NCI-H146 treated with DMSO at 0.1 percent for 48 hours (cell line): ENCODE data around the gene MAPK14.

ENCODE experiments used
- DNase-seq: peaks from one replicate; lab custom pipeline; 2025; ENCODE audit not compliant: unreplicated experiment; lab: John Stamatoyannopoulos, UW

Gene MAPK14

DNA sequence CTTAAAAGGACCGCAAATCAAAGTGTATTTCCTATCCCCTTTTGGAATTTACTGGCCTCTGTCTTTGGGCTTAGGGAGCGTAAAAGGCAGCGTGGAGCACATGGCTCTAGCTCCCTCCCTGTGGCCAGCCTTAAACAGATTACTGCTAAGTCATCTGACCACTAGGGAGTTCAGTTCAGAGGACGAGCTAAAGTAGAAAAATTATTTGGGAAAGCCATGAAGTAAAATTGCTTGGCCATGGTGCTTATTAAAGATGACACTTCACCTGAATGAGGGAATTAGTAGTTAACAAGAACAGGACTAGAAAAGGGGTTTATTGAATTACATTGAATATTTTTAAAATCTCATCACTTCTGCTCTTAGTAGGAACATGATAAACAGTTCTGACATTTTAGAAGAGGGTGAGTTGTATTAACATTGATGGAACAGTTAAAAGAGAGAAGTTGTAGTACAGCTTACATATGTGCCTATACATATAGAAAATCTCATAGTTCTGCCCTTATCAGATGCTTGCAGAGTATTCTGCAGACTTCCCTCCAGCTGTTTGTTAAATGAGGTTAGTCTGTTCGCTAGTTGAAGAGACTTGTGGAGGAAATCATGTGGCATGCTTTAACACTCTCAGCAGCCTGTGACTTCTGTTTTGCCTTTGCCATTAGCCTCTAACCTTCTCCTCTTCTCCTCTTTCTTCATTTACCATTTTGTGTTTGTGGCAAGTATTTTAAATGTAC, 71.5 kb downstream of the MAPK14 start:
- no peak for DNase-seq

DNA sequence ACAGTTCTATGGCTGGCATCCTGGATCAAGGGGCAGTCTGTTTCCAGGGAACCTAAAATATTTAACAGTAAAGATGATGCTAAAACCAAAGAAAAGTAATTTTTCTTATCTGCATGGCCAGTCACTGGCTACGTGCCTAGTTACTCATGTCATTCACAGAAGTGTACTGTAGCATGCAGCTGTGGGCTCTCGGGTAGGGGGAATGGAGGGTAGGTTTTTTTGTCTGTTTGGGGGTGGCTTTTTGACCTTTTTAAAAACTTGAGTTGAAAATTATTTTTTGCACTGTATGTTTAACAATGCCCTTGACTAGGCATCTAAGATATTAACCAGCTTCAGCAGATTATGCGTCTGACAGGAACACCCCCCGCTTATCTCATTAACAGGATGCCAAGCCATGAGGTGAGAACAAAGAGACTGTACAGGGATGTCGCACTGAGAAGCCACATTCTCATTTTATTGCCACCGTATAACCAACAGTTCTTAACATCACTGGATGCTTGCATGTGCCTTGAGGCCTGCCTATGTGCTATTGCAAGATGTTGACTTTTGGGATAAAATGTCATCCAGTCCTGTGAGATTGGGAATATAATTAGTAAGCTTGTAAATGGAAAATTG, 72.4 kb downstream of the MAPK14 start:
- DNase-seq: no peak

DNA sequence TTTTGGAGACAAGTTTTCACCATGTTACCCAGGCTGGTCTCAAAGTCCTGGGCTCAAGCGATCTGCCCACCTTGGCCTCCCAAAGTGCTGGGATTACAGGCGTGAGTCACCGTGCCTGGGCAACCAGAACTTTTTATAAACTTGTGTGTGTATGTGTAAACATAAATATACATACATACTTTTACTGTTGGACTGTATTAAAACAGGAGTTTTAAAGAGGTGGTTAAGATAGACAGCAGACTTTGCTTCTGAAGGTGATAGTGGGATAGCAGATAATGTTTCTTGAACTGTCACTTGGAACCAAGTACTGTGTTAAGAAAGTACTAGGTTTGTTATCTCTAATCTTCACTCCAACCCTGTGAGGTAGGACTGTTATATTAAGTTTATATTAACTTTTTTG, 74.1 kb downstream of the MAPK14 start:
- no peak for DNase-seq

DNA sequence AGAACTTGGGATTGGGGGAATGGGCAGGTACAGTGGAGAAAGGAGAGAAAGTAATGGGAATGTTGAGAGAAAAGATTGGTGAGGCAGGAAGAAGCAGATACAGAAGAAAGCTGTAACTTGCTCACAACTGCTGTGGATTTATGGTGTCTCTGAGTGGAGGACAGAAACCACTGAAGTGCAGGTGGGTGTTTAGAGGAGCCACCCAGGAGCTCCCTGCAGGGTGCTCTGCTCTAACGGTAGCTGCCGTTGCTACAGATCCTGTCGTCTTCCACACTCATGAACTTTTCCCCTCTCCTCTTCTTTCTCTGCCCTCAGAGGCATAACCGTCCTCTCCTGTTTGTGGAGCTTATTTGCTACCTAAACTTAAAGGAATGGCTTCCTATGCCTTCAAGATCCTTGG, 75.2 kb downstream of the MAPK14 start:
- DNase-seq: no peak

DNA sequence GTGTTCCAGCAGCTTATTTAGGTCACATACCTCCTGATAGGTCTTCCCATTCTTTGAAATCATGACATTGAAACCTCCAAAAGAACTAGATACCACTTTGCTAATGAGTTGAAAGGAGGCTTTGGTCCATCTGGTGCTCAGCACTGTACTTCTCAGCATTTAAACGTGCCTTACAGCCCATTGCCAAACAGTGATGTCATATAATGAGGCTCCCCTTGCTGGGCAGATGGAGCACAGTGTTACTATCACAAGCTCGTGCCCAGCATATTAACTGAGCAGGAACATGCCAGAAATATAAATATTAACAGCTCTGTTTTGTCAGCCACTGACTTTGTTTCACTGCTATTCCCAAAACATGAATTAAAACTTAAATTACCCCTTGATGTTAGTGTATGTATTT, 77.2 kb downstream of the MAPK14 start:
- DNase-seq: no peak

DNA sequence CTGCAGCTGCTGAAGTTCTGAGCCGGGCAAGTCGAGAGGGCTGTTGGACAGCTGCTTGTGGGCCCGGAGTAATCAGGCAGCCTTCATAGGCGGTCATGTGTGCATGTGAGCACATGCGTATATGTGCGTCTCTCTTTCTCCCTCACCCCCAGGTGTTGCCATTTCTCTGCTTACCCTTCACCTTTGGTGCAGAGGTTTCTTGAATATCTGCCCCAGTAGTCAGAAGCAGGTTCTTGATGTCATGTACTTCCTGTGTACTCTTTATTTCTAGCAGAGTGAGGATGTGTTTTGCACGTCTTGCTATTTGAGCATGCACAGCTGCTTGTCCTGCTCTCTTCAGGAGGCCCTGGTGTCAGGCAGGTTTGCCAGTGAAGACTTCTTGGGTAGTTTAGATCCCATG, 81.5 kb downstream of the MAPK14 start:
- DNase-seq: no peak

DNA sequence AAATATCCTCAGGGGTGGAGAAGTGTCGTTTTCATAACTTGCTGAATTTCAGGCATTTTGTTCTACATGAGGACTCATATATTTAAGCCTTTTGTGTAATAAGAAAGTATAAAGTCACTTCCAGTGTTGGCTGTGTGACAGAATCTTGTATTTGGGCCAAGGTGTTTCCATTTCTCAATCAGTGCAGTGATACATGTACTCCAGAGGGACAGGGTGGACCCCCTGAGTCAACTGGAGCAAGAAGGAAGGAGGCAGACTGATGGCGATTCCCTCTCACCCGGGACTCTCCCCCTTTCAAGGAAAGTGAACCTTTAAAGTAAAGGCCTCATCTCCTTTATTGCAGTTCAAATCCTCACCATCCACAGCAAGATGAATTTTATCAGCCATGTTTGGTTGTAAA, 82.4 kb downstream of the MAPK14 start:
- DNase-seq: no peak

DNA sequence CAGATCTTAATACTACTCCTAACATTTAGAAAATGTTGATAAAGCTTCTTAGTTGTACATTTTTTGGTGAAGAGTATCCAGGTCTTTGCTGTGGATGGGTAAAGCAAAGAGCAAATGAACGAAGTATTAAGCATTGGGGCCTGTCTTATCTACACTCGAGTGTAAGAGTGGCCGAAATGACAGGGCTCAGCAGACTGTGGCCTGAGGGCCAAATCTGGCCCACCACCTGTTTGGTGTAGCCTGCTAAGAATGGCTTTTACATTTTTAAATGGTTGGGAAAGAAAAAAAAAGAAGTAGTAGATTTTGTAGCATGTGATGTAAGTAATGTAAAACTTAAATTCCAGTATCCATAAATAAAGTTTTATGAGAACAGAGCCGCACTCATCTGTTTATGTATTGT, 83.3 kb downstream of the MAPK14 start:
- no peak for DNase-seq

DNA sequence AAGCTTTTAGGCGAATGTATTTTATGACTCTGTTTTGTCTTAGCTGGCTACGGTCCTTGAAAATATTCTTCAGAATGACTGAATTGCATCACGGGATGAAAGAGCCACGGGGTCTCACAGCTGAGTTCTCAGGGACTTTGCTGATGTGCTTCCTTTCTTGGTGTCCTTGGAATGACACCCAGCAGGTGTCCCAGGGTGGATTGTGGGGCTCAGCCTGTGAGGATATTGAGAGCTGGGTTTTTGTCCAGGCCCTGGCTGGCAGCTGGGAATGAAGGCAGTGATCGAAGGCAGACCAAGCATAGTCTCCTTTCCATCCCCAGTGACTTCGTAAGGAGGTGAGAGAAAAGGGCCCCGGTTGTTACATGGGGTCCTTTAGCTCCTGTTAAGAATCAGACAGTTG, 83.9 kb downstream of the MAPK14 start:
- DNase-seq: no peak

DNA sequence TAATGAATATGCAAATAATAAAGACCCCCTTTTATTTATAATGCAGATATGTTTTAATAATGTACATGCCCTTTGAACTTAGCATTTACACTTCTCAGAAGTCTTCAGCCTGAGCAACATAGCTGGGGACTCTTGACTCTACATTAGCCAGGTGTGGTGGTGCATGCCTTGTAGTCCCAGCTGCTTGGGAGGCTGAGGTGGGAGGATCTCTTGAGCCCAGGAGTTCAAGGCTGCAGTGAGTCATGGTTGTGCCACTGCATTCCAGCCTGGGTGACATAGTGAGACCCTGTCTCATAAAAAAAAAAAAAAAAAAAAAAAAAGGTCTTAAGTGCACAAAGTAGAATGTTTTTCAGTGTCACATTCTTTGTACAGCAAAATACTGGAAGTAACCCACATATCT, 85.4 kb downstream of the MAPK14 start:
- no peak for DNase-seq

DNA sequence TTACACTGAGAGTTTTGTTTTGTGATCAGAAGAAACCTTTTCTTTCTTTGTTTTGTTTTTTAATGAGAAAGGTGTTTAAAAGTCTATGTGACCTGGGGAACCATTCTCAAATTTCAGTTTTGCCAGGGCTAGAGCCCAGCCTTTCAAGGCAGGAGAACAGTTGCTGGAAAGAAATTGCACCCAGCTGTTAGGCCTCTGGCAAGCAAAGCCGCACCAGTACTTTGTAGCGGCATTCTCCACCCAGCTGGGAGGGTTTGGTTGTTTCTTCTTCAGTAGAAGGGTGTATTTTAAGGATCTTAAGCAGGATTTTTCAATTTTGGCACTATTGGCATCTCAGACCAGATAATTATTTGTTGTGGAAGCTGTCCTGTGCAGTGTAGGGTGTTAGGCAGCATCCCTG, 86.1 kb downstream of the MAPK14 start:
- no peak for DNase-seq

DNA sequence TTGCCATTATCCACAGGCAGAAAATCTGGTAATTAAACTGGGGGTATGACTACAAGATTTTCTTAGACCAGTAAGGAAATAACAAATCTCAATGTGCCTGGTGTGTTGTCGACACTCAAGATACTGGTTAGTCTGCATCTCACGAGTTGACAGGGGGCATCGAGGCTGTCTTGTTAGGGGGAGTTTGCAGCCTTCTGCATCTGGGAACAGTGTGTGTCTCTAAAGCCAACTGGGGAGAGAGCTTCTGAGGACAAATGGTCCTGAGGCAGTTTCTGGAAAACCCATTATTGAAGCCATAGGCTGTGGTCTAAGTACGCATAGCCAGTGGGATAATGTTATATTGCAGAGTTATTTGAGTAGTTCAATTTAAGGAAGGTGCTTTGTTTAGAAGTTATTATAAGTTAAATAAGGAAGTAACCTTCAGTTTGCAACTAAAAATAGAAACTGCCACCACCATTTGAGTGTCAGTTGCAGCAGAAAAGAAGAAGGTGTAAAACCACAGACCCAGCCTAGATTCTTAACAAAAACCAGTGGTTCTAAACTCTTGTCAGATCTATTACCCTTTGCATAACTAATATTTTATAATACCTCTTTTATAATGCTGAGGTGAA, 87.3 kb downstream of the MAPK14 start:
- no peak for DNase-seq

DNA sequence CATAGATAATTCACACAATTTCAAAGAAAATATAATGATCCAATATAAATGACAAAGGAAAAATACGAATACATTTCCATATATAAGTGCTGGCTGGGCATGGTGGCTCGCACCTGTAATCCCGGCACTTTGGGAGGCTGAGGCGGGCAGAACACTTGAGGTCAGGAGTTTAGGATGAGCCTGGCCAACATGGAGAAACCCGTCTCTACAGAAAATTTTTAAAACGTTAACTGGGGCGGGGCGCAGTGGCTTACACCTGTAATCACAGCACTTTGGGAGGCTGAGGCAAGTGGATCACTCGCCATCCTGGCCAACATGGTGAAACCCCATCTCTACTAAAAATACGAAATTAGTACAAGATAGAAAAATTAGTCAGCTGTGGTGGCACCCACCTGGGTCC, 87.8 kb downstream of the MAPK14 start:
- DNase-seq: no peak

DNA sequence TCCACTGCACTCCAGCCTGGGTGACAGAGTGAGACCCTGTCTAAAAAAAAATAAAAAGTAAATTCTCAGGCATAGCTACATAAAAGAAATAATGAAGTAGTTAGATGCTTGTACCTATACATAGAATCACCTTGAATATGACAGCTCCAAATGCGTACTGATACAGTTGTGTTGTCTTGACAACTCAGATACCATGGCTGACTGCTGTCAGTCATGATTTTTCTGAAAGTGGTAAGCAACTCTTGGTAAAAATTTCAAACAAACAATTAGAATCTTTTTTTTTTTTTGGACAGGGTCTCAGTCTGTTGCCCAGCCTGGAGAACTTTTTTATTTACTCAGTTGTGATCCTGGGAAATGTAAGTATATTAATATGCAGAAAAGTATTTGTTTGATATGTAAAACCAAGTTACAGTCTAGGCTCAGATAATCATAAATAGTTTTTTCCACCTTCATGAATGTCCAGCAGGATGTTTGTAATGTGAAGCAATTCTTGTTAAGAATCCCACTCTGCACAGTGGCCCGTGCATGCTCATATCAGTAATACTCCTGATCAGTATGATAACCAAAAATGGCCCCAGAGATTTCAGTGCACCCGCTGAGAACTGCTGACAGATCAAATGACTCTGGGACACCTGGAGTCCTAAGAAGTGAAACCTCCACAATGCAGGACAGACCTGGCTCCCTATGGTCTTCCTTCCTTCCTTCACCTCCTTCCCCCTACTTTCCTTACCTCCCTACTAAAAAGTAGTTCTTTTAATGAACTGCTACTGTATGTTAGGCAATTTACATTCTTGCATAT, 88.7 kb downstream of the MAPK14 start:
- DNase-seq: no peak

DNA sequence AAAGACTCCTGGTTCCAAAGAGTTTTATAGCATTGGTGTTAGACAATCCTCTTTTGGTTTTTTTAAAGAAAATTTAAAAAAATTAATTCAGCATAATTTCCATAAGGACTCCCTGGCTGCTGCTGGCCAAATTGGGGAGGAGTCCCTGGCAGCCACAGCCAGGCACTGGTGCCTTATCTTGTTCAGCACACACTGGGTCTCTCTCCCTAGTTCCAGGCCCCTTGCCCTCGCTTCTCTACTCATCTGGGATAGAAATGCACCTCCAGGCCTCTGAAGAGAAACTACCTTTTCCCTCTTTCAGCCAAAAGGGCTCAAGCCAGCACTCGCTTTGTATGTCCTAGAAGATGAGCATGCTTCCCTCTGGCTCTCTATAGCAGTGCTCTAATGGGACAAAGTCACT, 89.3 kb downstream of the MAPK14 start:
- no peak for DNase-seq

DNA sequence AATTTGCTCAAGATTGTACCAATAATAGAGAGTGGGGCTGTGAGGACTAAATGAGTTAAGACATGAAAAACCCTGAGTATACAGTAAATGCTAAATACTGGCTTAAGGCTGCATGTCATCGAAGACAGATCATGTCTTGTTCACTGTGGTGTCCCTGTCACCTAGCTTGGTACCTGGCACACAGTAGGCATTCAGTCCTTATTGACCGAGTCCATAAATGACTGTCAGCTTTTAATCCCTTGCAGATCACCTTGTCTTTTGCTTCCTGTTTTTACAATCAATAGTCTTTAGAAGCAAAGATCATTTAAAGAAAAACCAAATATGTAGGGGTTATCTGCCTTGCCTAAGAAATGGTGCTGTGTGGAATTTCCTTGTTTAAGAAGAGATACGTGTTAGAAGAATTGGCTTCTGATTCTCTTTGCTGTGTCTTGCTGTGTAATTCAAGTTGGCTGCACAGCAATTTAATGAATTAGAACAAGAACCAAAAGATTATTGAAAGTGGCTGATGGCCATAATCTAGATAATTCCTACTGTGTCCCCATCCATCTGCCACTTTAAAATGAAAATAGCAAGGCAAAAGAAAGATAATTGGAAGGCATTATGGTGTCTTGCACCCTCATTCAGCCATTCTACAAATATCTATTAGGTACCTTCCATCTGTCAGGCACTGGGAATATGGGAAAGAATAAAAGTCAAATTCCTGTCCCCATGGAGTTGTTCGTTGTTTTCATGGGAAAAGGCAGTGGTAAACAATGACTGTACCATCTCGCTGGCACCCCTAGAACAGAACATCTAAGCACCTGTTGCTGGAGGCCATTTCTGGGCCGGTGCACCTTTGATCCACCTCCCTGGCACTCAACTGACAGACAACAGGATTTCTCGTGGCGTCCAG, 90.3 kb downstream of the MAPK14 start:
- no peak for DNase-seq

DNA sequence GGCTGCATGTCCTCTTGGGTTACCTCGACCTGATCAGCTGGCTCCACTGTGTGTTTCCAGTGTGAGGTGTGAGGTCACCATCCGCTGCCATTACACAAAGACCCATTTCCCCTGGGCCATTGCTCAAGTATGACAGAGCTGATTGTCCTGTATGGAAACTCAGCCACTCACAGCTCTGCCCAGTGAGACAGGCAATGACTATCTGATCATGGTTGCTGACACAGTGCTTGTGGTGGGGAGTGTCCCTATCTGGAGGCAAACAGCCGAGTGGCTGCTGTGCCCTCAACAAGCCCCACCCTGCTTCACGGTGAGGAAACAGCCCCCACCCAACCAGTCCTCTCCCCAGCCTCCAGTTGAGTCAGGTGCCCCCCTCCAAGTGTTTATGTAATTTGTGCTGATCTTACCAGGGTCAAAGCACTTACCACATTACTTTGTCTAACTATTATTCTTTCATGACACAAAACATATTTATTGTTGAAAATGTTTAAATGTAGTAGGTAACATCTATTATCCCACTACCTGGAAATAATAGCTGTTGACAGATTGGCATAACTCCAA, 91.0 kb downstream of the MAPK14 start:
- no peak for DNase-seq

DNA sequence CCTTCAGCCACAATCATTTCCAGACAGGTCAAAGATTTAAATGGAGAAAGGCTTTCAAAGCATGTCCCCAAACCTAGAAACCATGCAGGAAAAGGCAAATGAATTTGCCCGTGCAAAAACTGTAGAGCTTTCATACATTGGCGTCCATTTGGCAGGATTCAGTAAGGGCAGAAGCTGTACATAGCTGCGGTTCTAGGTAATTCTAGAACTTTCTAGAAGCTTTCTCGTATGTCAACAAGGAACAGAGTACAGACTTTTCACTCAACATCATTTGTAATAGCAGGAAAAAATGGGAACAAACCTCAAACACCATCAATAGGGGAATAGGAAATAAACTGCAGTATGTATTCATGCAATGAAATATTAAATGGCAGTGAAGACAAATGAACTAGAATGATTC, 91.6 kb downstream of the MAPK14 start:
- no peak for DNase-seq

DNA sequence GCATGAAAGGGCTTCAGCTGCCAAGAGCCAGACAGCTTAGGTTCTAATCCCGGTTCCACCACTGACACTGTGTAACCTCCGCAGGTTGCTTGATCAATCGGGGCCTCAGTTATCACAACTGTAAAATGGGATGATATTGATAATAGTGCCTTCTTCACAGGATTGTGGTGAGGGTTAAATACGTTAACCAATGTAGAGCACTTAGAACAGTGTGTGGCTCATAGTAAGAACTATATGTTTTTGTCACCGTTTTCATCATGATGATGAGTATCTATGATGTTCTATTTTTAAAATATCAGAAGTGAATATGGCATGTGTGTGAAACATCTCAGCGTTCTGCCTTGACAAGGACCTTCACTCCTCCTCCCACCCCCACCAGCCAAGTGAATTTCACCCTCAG, 92.4 kb downstream of the MAPK14 start:
- DNase-seq: no peak

DNA sequence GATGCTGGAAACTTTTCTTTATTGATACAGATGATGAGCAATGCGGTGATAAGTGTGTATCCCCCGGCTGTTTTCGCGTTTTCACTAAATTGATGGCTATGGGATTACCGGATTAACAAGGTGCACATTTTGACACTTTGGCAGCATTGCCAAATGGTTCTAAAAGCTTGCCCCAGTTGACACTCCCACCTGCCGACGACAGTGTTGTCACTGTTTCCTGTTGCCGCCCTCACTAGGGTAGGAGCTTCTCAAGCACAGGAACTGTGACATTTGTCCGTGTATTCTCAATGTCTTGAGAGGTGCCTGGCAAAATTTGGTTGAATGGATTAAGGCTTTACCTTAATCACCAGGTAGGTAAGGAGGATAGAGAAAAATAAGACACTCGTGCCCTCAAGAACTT, 92.9 kb downstream of the MAPK14 start:
- no peak for DNase-seq
